ENCODE measurements around the gene CPHXL2.

CPHXL2 gene

GRCh38 chr16:75628351-75628750 lies 48.5 kb downstream of the CPHXL2 start:
- no peak for TF ChIP-seq CTCF (IDR thresholded peaks at IDR 0.05; ENCODE audit: low read depth, low read length)
- H3K4me3 ChIP-seq (ENCODE audit: low read depth, low read length): no peak overlapping the region

GRCh38 chr16:75627851-75628250 lies 49.0 kb downstream of the CPHXL2 start:
- TF ChIP-seq CTCF (IDR thresholded peaks at IDR 0.05; ENCODE audit: low read depth, low read length): no peak
- no peak overlapping the region for H3K4me3 ChIP-seq (ENCODE audit: low read depth, low read length)

- no peak for TF ChIP-seq CTCF (IDR thresholded peaks at IDR 0.05; ENCODE audit: low read depth, low read length)
Measured at GRCh38 chr16:75626806-75627205, 50.0 kb downstream of the CPHXL2 start.

GRCh38 chr16:75624921-75625334 lies 51.9 kb downstream of the CPHXL2 start:
- no peak overlapping the region for H3K4me3 ChIP-seq (ENCODE audit: low read depth, low read length)
- TF ChIP-seq CTCF (IDR thresholded peaks at IDR 0.05; ENCODE audit: low read depth, low read length): no peak

More at GRCh38 chr16:75626806-75627205, 50.0 kb downstream of the CPHXL2 start:
- H3K4me3 ChIP-seq (ENCODE audit: low read depth, low read length): no peak overlapping the region

- no peak for TF ChIP-seq CTCF (IDR thresholded peaks at IDR 0.05; ENCODE audit: low read depth, low read length)
Measured at GRCh38 chr16:75622761-75623605, 53.8 kb downstream of the CPHXL2 start, which contains the start of gene ADAT1. TSS of gene ADAT1 (minus strand) at chr16:75623281. CDS start at chr16:75620799, 2,482 bp downstream.

GRCh38 chr16:75621170-75621477 lies 55.7 kb downstream of the CPHXL2 start:
- TF ChIP-seq CTCF (IDR thresholded peaks at IDR 0.05; ENCODE audit: low read depth, low read length): no peak
- H3K4me3 ChIP-seq (ENCODE audit: low read depth, low read length): no peak overlapping the region

More at GRCh38 chr16:75622761-75623605, 53.8 kb downstream of the CPHXL2 start, which contains the start of gene ADAT1:
- peak within 1 kb of the TSS; percentile 92 for H3K4me3 ChIP-seq (ENCODE audit: low read depth, low read length)

All from WI38 (cell line).